Measurements from ENCODE around the gene GPX2.

GPX2 gene

GRCh38 chr14:64979336-64980074 is 37.0 kb upstream of the GPX2 start:
- no peaks in the 10 kb centered on the region for H3K79me2 ChIP-seq (ENCODE audit: insufficient read depth, low read length)
- H3K9me2 ChIP-seq (replicated peaks; ENCODE audit: low read depth, low read length): no peaks in the 10 kb centered on the region
- no peak overlapping the region for H3K4me2 ChIP-seq (ENCODE audit: low read depth, low read length, poor library complexity, severe bottlenecking)
- TF ChIP-seq CTCF (conservative IDR thresholded peaks at IDR 0.05; ENCODE audit: low read length): no peak
- no peak for TF ChIP-seq EZH2phosphoT487 (IDR thresholded peaks at IDR 0.05; ENCODE audit: borderline replicate concordance)
- H3K36me3 ChIP-seq (ENCODE audit: insufficient read depth, low read length): no peaks in the 10 kb centered on the region
- no peak overlapping the region for H3K4me3 ChIP-seq (ENCODE audit: low read length, poor library complexity, severe bottlenecking)
- no peaks in the 10 kb centered on the region for H3F3A ChIP-seq (ENCODE audit: low read depth)
- H3K9me3 ChIP-seq (ENCODE audit: insufficient read depth, low read depth, low read length): no peaks in the 10 kb centered on the region
- H3K9ac ChIP-seq (ENCODE audit: low read depth, low read length, poor library complexity, severe bottlenecking): no peak overlapping the region
- H4K20me1 ChIP-seq (ENCODE audit: insufficient read depth, low read length, poor library complexity, severe bottlenecking): no peaks in the 10 kb centered on the region
- H2AFZ ChIP-seq (ENCODE audit: low read length): no peak overlapping the region
- H3K4me1 ChIP-seq (ENCODE audit: insufficient read depth, low read length, poor library complexity, severe bottlenecking): no peaks in the 10 kb centered on the region
- H3K27me3 ChIP-seq (ENCODE audit: insufficient read depth, low read length, poor library complexity, severe bottlenecking): no peaks in the 10 kb centered on the region

GRCh38 chr14:64974563-64974962 is 32.0 kb upstream of the GPX2 start:
- Histone ChIP-seq H3K36me3 (ENCODE audit: insufficient read depth, low read length) (no peaks in the 10 kb centered on the region), H3K9ac (ENCODE audit: low read depth, low read length, poor library complexity, severe bottlenecking) (no peak overlapping the region)

GRCh38 chr14:64973826-64974225 is 31.3 kb upstream of the GPX2 start:
- H3K79me2 ChIP-seq (ENCODE audit: insufficient read depth, low read length): peaks cover 30% of the 10 kb centered on the region
- no peaks in the 10 kb centered on the region for H3K27me3 ChIP-seq (ENCODE audit: insufficient read depth, low read length, poor library complexity, severe bottlenecking)
- H3K9me2 ChIP-seq (replicated peaks; ENCODE audit: low read depth, low read length): no peaks in the 10 kb centered on the region
- H3K4me3 ChIP-seq (ENCODE audit: low read length, poor library complexity, severe bottlenecking): no peak overlapping the region
- no peaks in the 10 kb centered on the region for H3F3A ChIP-seq (ENCODE audit: low read depth)
- no peaks in the 10 kb centered on the region for H3K36me3 ChIP-seq (ENCODE audit: insufficient read depth, low read length)
- H3K4me1 ChIP-seq (ENCODE audit: insufficient read depth, low read length, poor library complexity, severe bottlenecking): peaks cover 37% of the 10 kb centered on the region
- H3K9me3 ChIP-seq (ENCODE audit: insufficient read depth, low read depth, low read length): no peaks in the 10 kb centered on the region
- H3K4me2 ChIP-seq (ENCODE audit: low read depth, low read length, poor library complexity, severe bottlenecking): no peak overlapping the region
- H4K20me1 ChIP-seq (ENCODE audit: insufficient read depth, low read length, poor library complexity, severe bottlenecking): peaks cover 4% of the 10 kb centered on the region
- no peak overlapping the region for H3K9ac ChIP-seq (ENCODE audit: low read depth, low read length, poor library complexity, severe bottlenecking)
- H2AFZ ChIP-seq (ENCODE audit: low read length): no peak overlapping the region
- TF ChIP-seq CTCF (conservative IDR thresholded peaks at IDR 0.05; ENCODE audit: low read length) (no peak), EZH2phosphoT487 (IDR thresholded peaks at IDR 0.05; ENCODE audit: borderline replicate concordance) (no peak)

More at GRCh38 chr14:64974563-64974962, 32.0 kb upstream of the GPX2 start:
- peaks cover 4% of the 10 kb centered on the region for H4K20me1 ChIP-seq (ENCODE audit: insufficient read depth, low read length, poor library complexity, severe bottlenecking)
- peaks cover 29% of the 10 kb centered on the region for H3K4me1 ChIP-seq (ENCODE audit: insufficient read depth, low read length, poor library complexity, severe bottlenecking)
- no peaks in the 10 kb centered on the region for H3K9me3 ChIP-seq (ENCODE audit: insufficient read depth, low read depth, low read length)
- TF ChIP-seq EZH2phosphoT487 (IDR thresholded peaks at IDR 0.05; ENCODE audit: borderline replicate concordance) (no peak), CTCF (conservative IDR thresholded peaks at IDR 0.05; ENCODE audit: low read length) (no peak)
- no peaks in the 10 kb centered on the region for H3K9me2 ChIP-seq (replicated peaks; ENCODE audit: low read depth, low read length)
- H3K4me2 ChIP-seq (ENCODE audit: low read depth, low read length, poor library complexity, severe bottlenecking): no peak overlapping the region
- no peak overlapping the region for H3K4me3 ChIP-seq (ENCODE audit: low read length, poor library complexity, severe bottlenecking)
- peaks cover 23% of the 10 kb centered on the region for H3K79me2 ChIP-seq (ENCODE audit: insufficient read depth, low read length)
- no peaks in the 10 kb centered on the region for H3F3A ChIP-seq (ENCODE audit: low read depth)
- H3K27me3 ChIP-seq (ENCODE audit: insufficient read depth, low read length, poor library complexity, severe bottlenecking): no peaks in the 10 kb centered on the region
- H2AFZ ChIP-seq (ENCODE audit: low read length): no peak overlapping the region
